Mammary epithelial cell (primary cell): ENCODE results near the gene MAD2L1.

Experiments used
- EZH2 ChIP-seq: IDR thresholded peaks from 2 replicates; pipeline ENCODE4 v1.6.1; 2012; ENCODE audit warnings: low read length, inconsistent platforms, borderline replicate concordance
- TF ChIP-seq, protein P1 (sequence below), 2 donors: IDR thresholded peaks in 1 of 2; conservative IDR thresholded peaks in 1 of 2; 2 replicates each; pipeline ENCODE4 v1.5.1; 2011 to 2012; ENCODE audit warnings: inconsistent platforms in 2 of 2, low read length in 2 of 2, mild to moderate bottlenecking in 2 of 2, control low read depth in 1 of 2, low read depth in 1 of 2; ENCODE audit not compliant: insufficient read depth in 1 of 2; ENCODE audit errors: extremely low read depth in 1 of 2

DNA sequence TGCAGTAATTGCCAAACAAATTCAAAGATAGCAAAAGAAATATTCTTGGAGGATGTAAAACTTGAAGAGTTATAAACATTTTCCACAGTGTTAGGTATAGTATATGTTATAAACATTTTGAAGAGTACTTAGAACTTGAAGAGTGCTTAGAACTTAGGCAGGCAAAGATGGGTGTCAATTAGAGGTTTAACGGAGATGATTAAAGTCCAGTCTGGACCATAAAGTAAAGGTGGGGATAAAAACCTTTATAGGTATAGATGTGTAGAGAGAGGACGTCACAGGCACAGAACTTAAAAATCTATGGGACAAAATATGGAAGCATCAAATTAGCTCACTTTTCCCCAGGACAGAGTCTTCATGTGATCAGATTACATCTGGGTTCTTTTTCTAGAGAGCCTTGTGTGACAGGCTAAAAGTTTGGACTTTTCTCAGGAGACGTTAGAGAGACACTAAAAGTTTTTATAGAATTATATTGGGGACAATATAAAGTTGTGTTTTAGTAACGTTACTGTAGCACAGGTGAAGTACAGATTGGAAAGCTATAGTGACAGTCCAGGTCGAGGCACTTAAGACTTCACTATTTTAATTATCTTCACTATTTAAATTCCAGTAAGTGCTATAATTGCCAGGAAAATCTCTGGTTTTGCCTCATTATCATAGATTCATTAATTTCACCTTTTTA, 13.3 kb upstream of the MAD2L1 start:
- TF ChIP-seq, protein P1, sequence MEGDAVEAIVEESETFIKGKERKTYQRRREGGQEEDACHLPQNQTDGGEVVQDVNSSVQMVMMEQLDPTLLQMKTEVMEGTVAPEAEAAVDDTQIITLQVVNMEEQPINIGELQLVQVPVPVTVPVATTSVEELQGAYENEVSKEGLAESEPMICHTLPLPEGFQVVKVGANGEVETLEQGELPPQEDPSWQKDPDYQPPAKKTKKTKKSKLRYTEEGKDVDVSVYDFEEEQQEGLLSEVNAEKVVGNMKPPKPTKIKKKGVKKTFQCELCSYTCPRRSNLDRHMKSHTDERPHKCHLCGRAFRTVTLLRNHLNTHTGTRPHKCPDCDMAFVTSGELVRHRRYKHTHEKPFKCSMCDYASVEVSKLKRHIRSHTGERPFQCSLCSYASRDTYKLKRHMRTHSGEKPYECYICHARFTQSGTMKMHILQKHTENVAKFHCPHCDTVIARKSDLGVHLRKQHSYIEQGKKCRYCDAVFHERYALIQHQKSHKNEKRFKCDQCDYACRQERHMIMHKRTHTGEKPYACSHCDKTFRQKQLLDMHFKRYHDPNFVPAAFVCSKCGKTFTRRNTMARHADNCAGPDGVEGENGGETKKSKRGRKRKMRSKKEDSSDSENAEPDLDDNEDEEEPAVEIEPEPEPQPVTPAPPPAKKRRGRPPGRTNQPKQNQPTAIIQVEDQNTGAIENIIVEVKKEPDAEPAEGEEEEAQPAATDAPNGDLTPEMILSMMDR (conservative IDR thresholded peaks at IDR 0.05 in 1 of 2, IDR thresholded peaks at IDR 0.05 in 1 of 2; ENCODE audit: extremely low read depth in 1 of 2, insufficient read depth in 1 of 2, low read depth in 1 of 2, low read length in 2 of 2) = no peak
- TF ChIP-seq EZH2 = no peak
